Prostate gland (tissue), 2 donors: ENCODE data around the gene TAOK1. TPM values are rescaled to one million over a fixed set of nuclear protein-coding genes. Genes with fewer than 3 reads are reported as not detected.

Experiments used
- DNase-seq: peaks from one replicate; pipeline ENCODE4 v3.0.0-alpha.2; 2019; ENCODE audit warnings: low spot score
- H3K27ac ChIP-seq, 2 donors: fragments of 200-600 bp; sonication (generic); 2 replicates each; pipeline ENCODE4 v1.5.1; 2017 to 2019
- H3K27me3 ChIP-seq: fragments of 200-600 bp; sonication (generic); replicated peaks from 2 replicates; pipeline ENCODE4 v1.5.1; 2019; ENCODE audit not compliant: insufficient read depth
- H3K36me3 ChIP-seq, 2 donors: fragments of 200-600 bp; sonication (generic); 1 replicate in 1 of 2; 2 replicates in 1 of 2; pipeline versions ENCODE4 v1.5.1 to v1.8.1; 2017 to 2019
- H3K4me1 ChIP-seq: fragments of 200-600 bp; sonication (generic); replicated peaks from 2 replicates; pipeline ENCODE4 v1.5.1; 2019
- H3K4me3 ChIP-seq, 2 donors: fragments of 200-600 bp; sonication (generic); 2 replicates each; pipeline ENCODE4 v1.5.1; 2017 to 2019
- H3K9me3 ChIP-seq: fragments of 200-600 bp; sonication (generic); 2 replicates; pipeline ENCODE4 v1.5.1; 2017
- POLR2A ChIP-seq: fragments of 450-650 bp; IDR thresholded peaks from one replicate; pipeline ENCODE4 v1.6.1; 2016; ENCODE audit warnings: antibody characterized with exemption, mild to moderate bottlenecking
- POLR2AphosphoS5 ChIP-seq: sonication (generic); formaldehyde crosslinking; IDR thresholded peaks from one replicate; pipeline ENCODE4 v1.6.1; 2017; ENCODE audit warnings: antibody characterized with exemption
- WGBS: methylation state at CpG from one replicate; pipeline ENCODE4 v1.1.5; 2018; 5-methylcytosine and 5-hydroxymethylcytosine counted together
- intact Hi-C: fragments of 100-400 bp; cut with DNase I; formaldehyde crosslinking; loops from one replicate; pipeline ENCODE4 v1.14.2; 2022
- total RNA-seq, 2 donors: library from RNA; depleted of rRNA; stranded (reverse); fragments of >200 nt; gene quantifications; one replicate each; pipeline ENCODE4 v1.1.0, GENCODE V29; 2016
- TF ChIP-seq, protein P1 (sequence below), 4 experiments: fragments of 200-600 bp in 2 of 4; fragments of 450-650 bp in 2 of 4; sonication (generic) in 2 of 4; IDR thresholded peaks; 1 replicate in 3 of 4; 2 replicates in 1 of 4; pipeline ENCODE4 v1.5.1; 2016 to 2019; ENCODE audit warnings: antibody characterized with exemption in 4 of 4, mild to moderate bottlenecking in 2 of 4, moderate library complexity in 2 of 4

The TAOK1 gene
- total RNA-seq, 2 donors from 2014 or later, result 27.4 to 80.5 TPM

DNA sequence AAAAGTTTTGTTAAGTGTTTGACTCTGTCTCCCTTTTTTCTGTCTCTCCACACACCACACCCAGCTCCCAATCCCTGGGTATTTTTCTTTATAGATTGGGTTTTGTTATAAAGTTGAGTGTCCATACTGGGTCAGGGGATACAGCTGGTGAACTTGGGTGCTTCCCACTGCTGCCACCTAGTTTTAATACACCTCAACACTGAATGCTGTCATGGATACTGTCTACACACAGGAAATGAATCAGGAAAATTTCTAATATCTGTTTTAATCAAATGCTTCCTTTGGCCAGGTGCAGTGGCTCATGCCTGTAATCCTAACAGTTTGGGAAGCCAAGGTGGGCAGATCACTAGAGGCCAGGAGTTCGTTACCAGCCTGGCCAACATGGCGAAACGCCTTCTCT, 5.3 kb upstream of the TAOK1 start:
- intact Hi-C loops, result no loop called here
- Histone ChIP-seq H3K27ac (no peak overlapping the region), H3K27me3 (no peaks in the 10 kb centered on the region), H3K9me3 (no peaks in the 10 kb centered on the region), H3K4me3 (no peak overlapping the region), H3K36me3 (no peaks in the 10 kb centered on the region), H3K4me1 (no peaks in the 10 kb centered on the region)
- no peak for DNase-seq
- 94% methylated on average over 3 of the region's 3 CpGs for WGBS
- TF ChIP-seq POLR2A, result no peak
- TF ChIP-seq POLR2AphosphoS5, result no peak
- TF ChIP-seq, protein P1, sequence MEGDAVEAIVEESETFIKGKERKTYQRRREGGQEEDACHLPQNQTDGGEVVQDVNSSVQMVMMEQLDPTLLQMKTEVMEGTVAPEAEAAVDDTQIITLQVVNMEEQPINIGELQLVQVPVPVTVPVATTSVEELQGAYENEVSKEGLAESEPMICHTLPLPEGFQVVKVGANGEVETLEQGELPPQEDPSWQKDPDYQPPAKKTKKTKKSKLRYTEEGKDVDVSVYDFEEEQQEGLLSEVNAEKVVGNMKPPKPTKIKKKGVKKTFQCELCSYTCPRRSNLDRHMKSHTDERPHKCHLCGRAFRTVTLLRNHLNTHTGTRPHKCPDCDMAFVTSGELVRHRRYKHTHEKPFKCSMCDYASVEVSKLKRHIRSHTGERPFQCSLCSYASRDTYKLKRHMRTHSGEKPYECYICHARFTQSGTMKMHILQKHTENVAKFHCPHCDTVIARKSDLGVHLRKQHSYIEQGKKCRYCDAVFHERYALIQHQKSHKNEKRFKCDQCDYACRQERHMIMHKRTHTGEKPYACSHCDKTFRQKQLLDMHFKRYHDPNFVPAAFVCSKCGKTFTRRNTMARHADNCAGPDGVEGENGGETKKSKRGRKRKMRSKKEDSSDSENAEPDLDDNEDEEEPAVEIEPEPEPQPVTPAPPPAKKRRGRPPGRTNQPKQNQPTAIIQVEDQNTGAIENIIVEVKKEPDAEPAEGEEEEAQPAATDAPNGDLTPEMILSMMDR (IDR thresholded peaks at IDR 0.05), result no peak

DNA sequence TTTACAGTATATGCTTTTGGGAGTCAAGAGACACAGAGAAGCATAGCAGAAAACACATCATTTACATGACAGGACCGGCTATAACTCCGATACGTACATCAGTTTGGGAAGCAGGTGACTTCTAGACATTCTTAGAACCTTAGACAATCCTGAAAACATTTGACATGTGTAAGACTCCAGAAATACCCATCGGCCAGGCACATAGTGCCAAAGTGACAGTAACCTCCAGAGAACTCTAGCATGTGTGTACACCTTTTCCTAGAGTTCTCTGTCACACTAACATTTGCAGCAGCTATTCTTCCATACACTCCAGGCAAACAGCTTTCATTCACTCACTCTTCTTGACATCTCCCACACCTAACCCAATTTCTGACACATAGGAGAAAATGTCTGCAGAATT, 3.4 kb upstream of the TAOK1 start:
- intact Hi-C loops, result no loop called here
- Histone ChIP-seq H3K27me3 (no peaks in the 10 kb centered on the region), H3K9me3 (no peaks in the 10 kb centered on the region), H3K4me3 (no peak overlapping the region), H3K36me3 (no peaks in the 10 kb centered on the region), H3K4me1 (no peaks in the 10 kb centered on the region), H3K27ac (no peak overlapping the region)
- TF ChIP-seq, protein P1 (IDR thresholded peaks at IDR 0.05), result no peak
- no peak for TF ChIP-seq POLR2A
- TF ChIP-seq POLR2AphosphoS5, result no peak
- 91% methylated on average over 4 of the region's 4 CpGs for WGBS
- no peak for DNase-seq

DNA sequence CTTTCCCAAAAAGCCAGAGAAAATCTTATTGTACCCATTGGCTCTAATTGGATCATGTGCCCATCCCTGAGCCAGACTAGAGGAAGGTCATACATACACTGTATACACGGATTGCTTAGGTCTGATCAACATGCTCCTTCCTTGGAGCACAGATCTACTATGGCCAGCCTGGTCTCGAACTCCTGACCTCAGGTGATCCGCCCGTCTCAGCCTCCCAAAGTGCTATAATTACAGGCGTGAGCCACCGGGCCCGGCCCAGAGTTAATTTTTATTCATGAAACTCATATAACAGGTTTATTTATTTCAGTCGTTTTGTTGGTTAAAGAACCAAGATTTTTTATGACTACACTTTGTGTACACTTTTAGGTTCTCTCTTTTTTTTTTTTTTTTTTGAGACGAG, 1.2 kb upstream of the TAOK1 start:
- Histone ChIP-seq H3K4me3 (no peak overlapping the region), H3K27me3 (no peaks in the 10 kb centered on the region), H3K36me3 (no peaks in the 10 kb centered on the region), H3K27ac (no peak overlapping the region), H3K4me1 (no peaks in the 10 kb centered on the region), H3K9me3 (no peaks in the 10 kb centered on the region)
- 65% methylated on average over 9 of the region's 9 CpGs for WGBS
- intact Hi-C loops, result no loop called here
- DNase-seq, result no peak
- no peak for TF ChIP-seq POLR2A
- TF ChIP-seq, protein P1 (IDR thresholded peaks at IDR 0.05), result no peak

DNA sequence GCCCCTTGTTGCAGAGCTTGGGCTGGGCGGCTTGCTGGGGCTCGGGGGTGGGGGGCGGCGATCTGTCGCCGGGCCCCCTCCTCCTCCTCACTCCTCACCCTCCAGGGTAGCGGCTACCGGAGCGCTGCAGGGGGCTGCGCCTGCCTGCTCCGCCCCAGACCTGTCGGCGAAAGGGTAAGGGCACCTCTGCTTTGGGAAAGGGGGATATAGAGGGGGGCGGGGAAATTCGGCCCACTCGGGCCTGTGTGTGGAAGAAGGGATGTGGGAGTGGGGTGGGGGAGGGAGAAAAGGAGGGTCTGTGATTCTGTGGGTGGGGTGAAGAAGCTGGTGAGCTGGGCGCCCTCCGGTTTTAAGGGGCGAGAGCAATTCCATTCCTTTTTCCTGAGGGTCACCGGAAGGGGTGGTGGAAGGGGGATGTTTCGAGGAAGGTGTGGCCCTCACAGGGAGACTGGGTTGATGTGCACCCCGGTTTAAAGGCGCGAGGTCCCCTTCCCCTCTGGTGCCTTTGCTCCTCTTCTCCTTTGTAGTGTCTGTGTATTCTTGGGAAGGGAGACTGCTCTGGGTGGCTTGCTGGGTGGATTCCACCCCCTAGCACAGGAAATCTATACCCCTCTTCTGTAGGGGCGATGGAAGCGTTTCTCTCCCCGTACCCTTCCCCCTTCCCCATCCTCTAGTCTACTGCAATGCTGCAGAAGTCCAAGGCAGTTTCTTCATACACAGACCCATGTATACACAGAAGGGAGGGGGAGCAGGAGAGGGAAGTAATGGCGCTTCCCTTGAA, 878 bp downstream of the TAOK1 start:
- DNase-seq, result peak; percentile 9
- no peaks in the 10 kb centered on the region for H3K9me3 ChIP-seq
- peak overlapping the region; percentile 87 to 97 for H3K4me3 ChIP-seq
- peak; percentile 25 for TF ChIP-seq POLR2AphosphoS5
- TF ChIP-seq, protein P1 (IDR thresholded peaks at IDR 0.05), result no peak
- H3K36me3 ChIP-seq, result no peaks in the 10 kb centered on the region
- intact Hi-C loops, result no loop called here
- H3K4me1 ChIP-seq, result no peaks in the 10 kb centered on the region
- no peaks in the 10 kb centered on the region for H3K27me3 ChIP-seq
- WGBS, result 1% methylated on average over 28 of the region's 28 CpGs
- peak overlapping the region; percentile 94 to 97 for H3K27ac ChIP-seq

DNA sequence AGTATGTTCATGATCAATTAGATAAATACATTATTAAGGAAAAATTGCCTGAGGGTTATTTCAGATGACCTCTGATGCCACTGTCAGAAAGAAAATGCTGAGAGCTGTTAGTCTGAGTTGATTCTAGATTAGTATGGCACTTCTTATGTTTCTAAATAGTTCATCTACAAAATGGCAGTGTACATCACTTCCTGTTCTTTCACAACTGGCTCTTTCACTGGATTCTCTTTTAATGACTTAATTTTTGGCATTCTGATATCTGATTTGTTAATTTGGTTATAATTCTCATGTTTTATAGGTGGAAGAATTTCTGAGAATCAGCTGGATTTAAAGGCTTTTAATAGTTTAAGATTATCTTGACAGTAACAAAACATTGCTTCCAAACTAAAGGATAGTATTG, 3.3 kb downstream of the TAOK1 start:
- Histone ChIP-seq H3K27me3 (no peaks in the 10 kb centered on the region), H3K9me3 (no peaks in the 10 kb centered on the region), H3K27ac (no peak overlapping the region), H3K4me3 (no peak overlapping the region), H3K36me3 (no peaks in the 10 kb centered on the region), H3K4me1 (no peaks in the 10 kb centered on the region)
- no peak for DNase-seq
- intact Hi-C loops, result no loop called here
- TF ChIP-seq, protein P1 (IDR thresholded peaks at IDR 0.05), result no peak
- TF ChIP-seq POLR2A (no peak), POLR2AphosphoS5 (no peak)
